Stimulated activated memory B cell treated with anti-CD40 and anti-IgM and Interleukin-4, amounts not matched to agents 10 μg/mL and 1 μg/mL and 100 μg/mL, for 72 hours (primary cell): ENCODE data around the gene MACROD2.
A peak's percentile ranks its signal among the peaks of the same experiment; 100 is the strongest.

Experiments used
- ATAC-seq: fragments of 150-1000 bp; cut with Tn5 transposase; 2 replicates; pipeline ENCODE4 v1.10.0; 2021
- H3K27ac Mint-ChIP-seq: one replicate; pipeline ENCODE4 v1.8.0; 2022; ENCODE audit warnings: mild to moderate bottlenecking, mixed read lengths
- H3K27me3 Mint-ChIP-seq: one replicate; pipeline ENCODE4 v1.8.0; 2022; ENCODE audit warnings: mixed read lengths
- H3K36me3 Mint-ChIP-seq: one replicate; pipeline ENCODE4 v1.8.0; 2022; ENCODE audit warnings: mixed read lengths
- H3K4me1 Mint-ChIP-seq: one replicate; pipeline ENCODE4 v1.8.0; 2022; ENCODE audit warnings: mixed read lengths
- H3K4me3 Mint-ChIP-seq: one replicate; pipeline ENCODE4 v1.8.0; 2022; ENCODE audit warnings: mild to moderate bottlenecking, moderate library complexity, mixed read lengths
- H3K9me3 Mint-ChIP-seq: one replicate; pipeline ENCODE4 v1.8.0; 2022; ENCODE audit warnings: mixed read lengths

Gene MACROD2

GRCh38 chr20:15862178-15862577 lies 1866.9 kb downstream of the MACROD2 start:
- H3K4me3 Mint-ChIP-seq, result no peak overlapping the region
- peaks cover 39% of the 10 kb centered on the region for H3K4me1 Mint-ChIP-seq
- peaks cover 5% of the 10 kb centered on the region for H3K36me3 Mint-ChIP-seq
- H3K9me3 Mint-ChIP-seq, result peaks cover 10% of the 10 kb centered on the region
- H3K27me3 Mint-ChIP-seq, result no peaks in the 10 kb centered on the region
- no peak overlapping the region for H3K27ac Mint-ChIP-seq
- no peak for ATAC-seq

- no peaks in the 10 kb centered on the region for H3K27me3 Mint-ChIP-seq
- no peak overlapping the region for H3K4me3 Mint-ChIP-seq
- ATAC-seq, result no peak
- peaks cover 5% of the 10 kb centered on the region for H3K36me3 Mint-ChIP-seq
- H3K4me1 Mint-ChIP-seq, result peaks cover 26% of the 10 kb centered on the region
- peaks cover 12% of the 10 kb centered on the region for H3K9me3 Mint-ChIP-seq
- no peak overlapping the region for H3K27ac Mint-ChIP-seq
Observed at GRCh38 chr20:15863735-15864134, 1868.4 kb downstream of the MACROD2 start.

DNA sequence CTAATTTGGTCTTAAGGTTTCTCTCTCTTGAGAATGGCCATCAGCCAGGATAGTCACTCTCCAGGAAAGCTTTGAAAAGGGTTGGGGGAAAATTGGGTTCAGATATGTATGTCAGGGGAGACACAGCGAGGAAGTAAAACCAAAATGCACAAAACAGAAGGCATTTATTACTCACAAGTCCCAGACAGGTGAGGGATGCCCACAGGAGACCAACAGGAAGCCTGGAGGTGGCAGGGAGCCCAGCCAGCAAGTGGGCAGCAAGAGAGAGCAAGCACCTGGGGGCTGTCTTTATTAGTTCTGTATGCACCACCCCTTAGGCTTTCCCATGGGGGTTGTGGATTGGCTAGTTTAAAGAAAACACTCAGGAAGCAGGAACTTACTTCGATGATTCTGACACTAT lies 1870.2 kb downstream of the MACROD2 start:
- peaks cover 9% of the 10 kb centered on the region for H3K9me3 Mint-ChIP-seq
- ATAC-seq, result no peak
- peaks cover 5% of the 10 kb centered on the region for H3K36me3 Mint-ChIP-seq
- no peak overlapping the region for H3K4me3 Mint-ChIP-seq
- no peak overlapping the region for H3K27ac Mint-ChIP-seq
- no peaks in the 10 kb centered on the region for H3K27me3 Mint-ChIP-seq
- peaks cover 10% of the 10 kb centered on the region for H3K4me1 Mint-ChIP-seq

DNA sequence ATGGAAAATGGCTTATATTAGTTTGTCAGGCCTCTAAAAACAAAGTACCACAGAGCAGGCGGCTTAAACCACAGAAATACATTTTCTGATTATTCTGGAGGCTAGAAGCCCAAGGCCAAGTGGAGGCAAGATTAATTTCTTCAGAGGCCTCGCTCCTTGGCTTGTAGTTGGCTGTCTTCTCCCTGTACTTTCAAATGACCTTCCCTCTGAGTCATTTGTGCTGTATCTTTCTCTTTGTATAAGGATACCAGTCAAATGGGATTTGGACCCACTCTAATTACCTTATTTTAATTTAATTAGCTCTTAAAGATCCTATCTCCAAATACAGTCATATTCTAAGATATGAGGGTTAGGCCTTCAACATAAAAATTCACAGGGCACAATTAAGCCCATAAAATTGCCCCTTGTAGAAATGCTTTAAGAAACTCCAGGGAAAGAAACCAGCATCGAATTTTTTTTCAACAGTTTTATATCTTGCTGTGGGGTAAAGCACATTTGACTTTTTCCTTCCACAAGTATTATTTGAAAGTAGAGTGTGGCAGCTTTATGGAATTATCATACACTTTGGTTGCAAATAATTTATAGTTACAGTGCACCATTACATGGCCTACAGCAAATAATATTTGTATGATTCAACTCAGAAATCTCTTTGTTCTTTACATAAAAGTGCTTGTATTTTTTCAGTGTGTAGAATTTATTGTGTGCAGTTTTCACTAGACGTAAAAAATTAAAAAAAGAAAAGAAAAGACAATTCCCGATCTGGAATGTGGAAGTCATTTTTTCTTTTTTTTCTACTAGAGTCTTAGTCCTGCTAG lies 1871.8 kb downstream of the MACROD2 start:
- Mint-ChIP-seq H3K4me3 (no peak overlapping the region), H3K27ac (no peak overlapping the region), H3K9me3 (peaks cover 9% of the 10 kb centered on the region), H3K36me3 (peaks cover 5% of the 10 kb centered on the region), H3K4me1 (peaks cover 8% of the 10 kb centered on the region), H3K27me3 (no peaks in the 10 kb centered on the region)
- no peak for ATAC-seq

GRCh38 chr20:15867899-15868298 lies 1872.6 kb downstream of the MACROD2 start:
- no peaks in the 10 kb centered on the region for H3K27me3 Mint-ChIP-seq
- peaks cover 8% of the 10 kb centered on the region for H3K4me1 Mint-ChIP-seq
- no peak for ATAC-seq
- no peak overlapping the region for H3K4me3 Mint-ChIP-seq
- no peak overlapping the region for H3K27ac Mint-ChIP-seq
- peaks cover 9% of the 10 kb centered on the region for H3K9me3 Mint-ChIP-seq
- peaks cover 5% of the 10 kb centered on the region for H3K36me3 Mint-ChIP-seq

- no peak for ATAC-seq
- Mint-ChIP-seq H3K4me3 (no peak overlapping the region), H3K27me3 (no peaks in the 10 kb centered on the region), H3K4me1 (peaks cover 23% of the 10 kb centered on the region), H3K36me3 (peaks cover 7% of the 10 kb centered on the region), H3K27ac (no peak overlapping the region), H3K9me3 (peaks cover 5% of the 10 kb centered on the region)
Observed at GRCh38 chr20:15875446-15875845, 1880.1 kb downstream of the MACROD2 start.

GRCh38 chr20:15882553-15882952 lies 1887.2 kb downstream of the MACROD2 start:
- no peak overlapping the region for H3K4me3 Mint-ChIP-seq
- H3K4me1 Mint-ChIP-seq, result peaks cover 18% of the 10 kb centered on the region
- H3K36me3 Mint-ChIP-seq, result peaks cover 11% of the 10 kb centered on the region
- no peaks in the 10 kb centered on the region for H3K27me3 Mint-ChIP-seq
- H3K9me3 Mint-ChIP-seq, result peaks cover 12% of the 10 kb centered on the region
- ATAC-seq, result peak; percentile 68
- peak overlapping the region; percentile 47 for H3K27ac Mint-ChIP-seq

DNA sequence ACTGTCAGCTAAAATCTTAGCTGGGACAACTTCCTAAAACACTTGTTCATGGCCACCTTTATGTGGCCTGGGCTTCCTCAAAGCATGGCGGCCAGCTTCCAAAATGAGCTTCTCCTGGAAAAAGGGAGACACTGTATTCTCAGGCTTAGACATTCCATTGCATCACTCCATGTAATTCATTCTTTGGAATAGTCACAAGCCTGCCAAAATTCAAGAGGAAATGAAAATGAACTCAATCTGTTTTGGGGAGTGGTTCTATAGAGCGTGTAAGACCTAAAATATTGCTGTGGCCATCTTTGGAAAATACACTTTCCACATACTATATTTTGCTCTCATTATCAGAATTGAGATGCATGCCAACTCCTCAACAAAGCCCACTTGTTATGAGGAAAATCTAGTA lies 1890.9 kb downstream of the MACROD2 start:
- peaks cover 15% of the 10 kb centered on the region for H3K9me3 Mint-ChIP-seq
- peaks cover 19% of the 10 kb centered on the region for H3K36me3 Mint-ChIP-seq
- no peak for ATAC-seq
- H3K4me3 Mint-ChIP-seq, result no peak overlapping the region
- H3K27me3 Mint-ChIP-seq, result no peaks in the 10 kb centered on the region
- H3K4me1 Mint-ChIP-seq, result peaks cover 18% of the 10 kb centered on the region
- no peak overlapping the region for H3K27ac Mint-ChIP-seq

GRCh38 chr20:15887387-15887786 lies 1892.1 kb downstream of the MACROD2 start:
- Mint-ChIP-seq H3K4me3 (no peak overlapping the region), H3K9me3 (peaks cover 15% of the 10 kb centered on the region), H3K4me1 (peaks cover 21% of the 10 kb centered on the region), H3K27ac (no peak overlapping the region), H3K27me3 (no peaks in the 10 kb centered on the region), H3K36me3 (peaks cover 28% of the 10 kb centered on the region)
- ATAC-seq, result no peak

DNA sequence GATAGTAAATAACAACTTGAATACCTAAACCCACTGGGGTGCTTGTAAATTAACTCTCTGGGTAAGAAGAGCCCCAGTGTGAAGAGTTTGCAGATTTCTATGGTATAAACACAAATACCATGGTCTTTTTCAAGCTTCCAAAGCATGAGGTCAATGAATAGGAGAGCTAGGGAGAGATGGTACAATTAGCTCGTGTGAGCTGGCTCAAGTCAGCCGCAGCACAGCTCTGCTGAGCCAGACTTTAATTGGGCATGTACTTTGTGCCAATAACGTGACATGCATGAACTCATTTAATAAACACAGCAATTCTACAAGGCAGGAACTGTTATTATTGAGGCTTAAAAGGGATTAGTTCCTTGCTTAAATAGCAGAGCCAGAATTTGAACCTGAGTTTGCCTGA lies 1893.7 kb downstream of the MACROD2 start:
- Mint-ChIP-seq H3K4me3 (no peak overlapping the region), H3K27ac (no peak overlapping the region), H3K9me3 (peaks cover 15% of the 10 kb centered on the region), H3K27me3 (no peaks in the 10 kb centered on the region), H3K4me1 (peaks cover 27% of the 10 kb centered on the region), H3K36me3 (peaks cover 34% of the 10 kb centered on the region)
- no peak for ATAC-seq

GRCh38 chr20:15889514-15890256 lies 1894.4 kb downstream of the MACROD2 start:
- peak; percentile 28 for ATAC-seq
- Mint-ChIP-seq H3K4me3 (no peak overlapping the region), H3K9me3 (peaks cover 11% of the 10 kb centered on the region), H3K4me1 (peaks cover 33% of the 10 kb centered on the region), H3K27ac (peak overlapping the region; percentile 83), H3K36me3 (peaks cover 29% of the 10 kb centered on the region), H3K27me3 (no peaks in the 10 kb centered on the region)

- peak; percentile 73 for ATAC-seq
- Mint-ChIP-seq H3K27ac (peak overlapping the region; percentile 83), H3K36me3 (peaks cover 32% of the 10 kb centered on the region), H3K9me3 (peaks cover 11% of the 10 kb centered on the region), H3K4me3 (no peak overlapping the region), H3K4me1 (peaks cover 41% of the 10 kb centered on the region), H3K27me3 (no peaks in the 10 kb centered on the region)
Observed at GRCh38 chr20:15890407-15890982, 1895.2 kb downstream of the MACROD2 start.

- H3K9me3 Mint-ChIP-seq, result peaks cover 3% of the 10 kb centered on the region
Observed at GRCh38 chr20:15895126-15895525, 1899.8 kb downstream of the MACROD2 start.

GRCh38 chr20:15895560-15896084 lies 1900.3 kb downstream of the MACROD2 start:
- H3K36me3 Mint-ChIP-seq, result peaks cover 36% of the 10 kb centered on the region
- H3K4me1 Mint-ChIP-seq, result peaks cover 54% of the 10 kb centered on the region
- no peak overlapping the region for H3K4me3 Mint-ChIP-seq
- H3K9me3 Mint-ChIP-seq, result peaks cover 3% of the 10 kb centered on the region
- ATAC-seq, result peak; percentile 89
- H3K27ac Mint-ChIP-seq, result peak overlapping the region; percentile 91
- no peaks in the 10 kb centered on the region for H3K27me3 Mint-ChIP-seq

More at GRCh38 chr20:15895126-15895525, 1899.8 kb downstream of the MACROD2 start:
- Mint-ChIP-seq H3K27me3 (no peaks in the 10 kb centered on the region), H3K4me1 (peaks cover 58% of the 10 kb centered on the region), H3K4me3 (peak overlapping the region; percentile 24), H3K27ac (peak overlapping the region; percentile 91), H3K36me3 (peaks cover 37% of the 10 kb centered on the region)
- ATAC-seq, result no peak

GRCh38 chr20:15899967-15900366 lies 1904.7 kb downstream of the MACROD2 start:
- H3K9me3 Mint-ChIP-seq, result no peaks in the 10 kb centered on the region

More at GRCh38 chr20:15899967-15900366, 1904.7 kb downstream of the MACROD2 start:
- Mint-ChIP-seq H3K27ac (no peak overlapping the region), H3K4me1 (peaks cover 26% of the 10 kb centered on the region), H3K4me3 (no peak overlapping the region), H3K27me3 (no peaks in the 10 kb centered on the region), H3K36me3 (peaks cover 26% of the 10 kb centered on the region)
- ATAC-seq, result no peak
